GM18867 (cell line): ENCODE measurements around the gene WBP2.

Experiments used
- ATAC-seq: cut with Tn5 transposase; IDR thresholded peaks from one replicate; pipeline ENCODE4 v1.9.1; 2021; ENCODE audit warnings: mild to moderate bottlenecking, moderate library complexity; ENCODE audit not compliant: unreplicated experiment

Gene WBP2

GRCh38 chr17:75855310-75856061 is at the start of gene WBP2:
Gene WBP2, minus strand, starts transcription at chr17:75855335. Its CDS starts 38 bp downstream, at chr17:75855297.
- peak; percentile 86 for ATAC-seq

- no peak for ATAC-seq
Observed at GRCh38 chr17:75902406-75902805, 47.3 kb upstream of the WBP2 start.

GRCh38 chr17:75901727-75902126 is 46.6 kb upstream of the WBP2 start:
- ATAC-seq, result no peak

- no peak for ATAC-seq
Observed at GRCh38 chr17:75900691-75901533, 45.8 kb upstream of the WBP2 start.

GRCh38 chr17:75899767-75900468 is 44.8 kb upstream of the WBP2 start:
- ATAC-seq, result no peak

GRCh38 chr17:75899353-75899752 is 44.2 kb upstream of the WBP2 start:
- no peak for ATAC-seq

GRCh38 chr17:75898791-75899190 is 43.7 kb upstream of the WBP2 start:
- no peak for ATAC-seq

- no peak for ATAC-seq
Observed at GRCh38 chr17:75898065-75898464, 42.9 kb upstream of the WBP2 start.

GRCh38 chr17:75897160-75898019 is 42.3 kb upstream of the WBP2 start:
- ATAC-seq, result no peak

GRCh38 chr17:75896415-75897159 is 41.5 kb upstream of the WBP2 start, which contains the start of gene TRIM65:
Gene TRIM65, minus strand, starts transcription at chr17:75896951. Its CDS starts 14 bp downstream, at chr17:75896937.
- ATAC-seq, result peak; percentile 56

GRCh38 chr17:75895370-75896155 is 40.4 kb upstream of the WBP2 start:
- no peak for ATAC-seq

GRCh38 chr17:75894049-75894733 is 39.1 kb upstream of the WBP2 start:
- ATAC-seq, result no peak

GRCh38 chr17:75893305-75894048 is 38.3 kb upstream of the WBP2 start:
- no peak for ATAC-seq

- ATAC-seq, result no peak
Observed at GRCh38 chr17:75892556-75893224, 37.6 kb upstream of the WBP2 start.

- ATAC-seq, result no peak
Observed at GRCh38 chr17:75891605-75892555, 36.7 kb upstream of the WBP2 start.

GRCh38 chr17:75891022-75891604 is 36.0 kb upstream of the WBP2 start:
- ATAC-seq, result no peak
